BE2C (cell line): ENCODE results near the gene TM2D3.

Experiments used
- DNase-seq: peaks from one replicate; pipeline ENCODE4 v3.0.0-alpha.2; 2020
- H3K27me3 ChIP-seq: fragments of 250-450 bp; sonication (Bioruptor Pico); 2 replicates; pipeline ENCODE4 v1.5.1; 2020; ENCODE audit warnings: mild to moderate bottlenecking
- H3K36me3 ChIP-seq: fragments of 250-450 bp; sonication (Bioruptor Pico); 2 replicates; pipeline ENCODE4 v1.5.1; 2020; ENCODE audit warnings: mild to moderate bottlenecking
- H3K4me1 ChIP-seq: fragments of 250-450 bp; sonication (Bioruptor Pico); 2 replicates; pipeline ENCODE4 v1.5.1; 2020
- H3K4me3 ChIP-seq: 2 replicates; pipeline ENCODE4 v1.5.1; 2011; ENCODE audit warnings: low read depth, low read length
- H3K9me3 ChIP-seq: fragments of 250-450 bp; sonication (Bioruptor Pico); 2 replicates; pipeline ENCODE4 v1.5.1; 2020
- CTCF ChIP-seq: IDR thresholded peaks from 2 replicates; pipeline ENCODE4 v1.5.1; 2012; ENCODE audit warnings: mild to moderate bottlenecking, low read depth, low read length

TM2D3 gene

GRCh38 chr15:101614761-101615160 is 37.4 kb downstream of the TM2D3 start:
- no peak for TF ChIP-seq CTCF
- DNase-seq = no peak
- no peak overlapping the region for H3K4me3 ChIP-seq

GRCh38 chr15:101614001-101614585 is 38.1 kb downstream of the TM2D3 start:
- H3K36me3 ChIP-seq = no peaks in the 10 kb centered on the region
- H3K9me3 ChIP-seq = no peaks in the 10 kb centered on the region
- peak overlapping the region; percentile 49 for H3K4me3 ChIP-seq
- peak; percentile 22; the same call in 1 of the 2 replicates for TF ChIP-seq CTCF
- peaks cover 37% of the 10 kb centered on the region for H3K4me1 ChIP-seq
- DNase-seq = peak; percentile 77
- H3K27me3 ChIP-seq = no peaks in the 10 kb centered on the region

More at GRCh38 chr15:101614761-101615160, 37.4 kb downstream of the TM2D3 start:
- Histone ChIP-seq H3K4me1 (peaks cover 37% of the 10 kb centered on the region), H3K27me3 (no peaks in the 10 kb centered on the region), H3K9me3 (no peaks in the 10 kb centered on the region), H3K36me3 (no peaks in the 10 kb centered on the region)

- H3K36me3 ChIP-seq = no peaks in the 10 kb centered on the region
- no peak for TF ChIP-seq CTCF
- H3K27me3 ChIP-seq = no peaks in the 10 kb centered on the region
- peak overlapping the region; percentile 49 for H3K4me3 ChIP-seq
- DNase-seq = peak; percentile 93
- H3K9me3 ChIP-seq = no peaks in the 10 kb centered on the region
- peaks cover 37% of the 10 kb centered on the region for H3K4me1 ChIP-seq
Measured at GRCh38 chr15:101613130-101614000, 38.8 kb downstream of the TM2D3 start.

- H3K9me3 ChIP-seq = no peaks in the 10 kb centered on the region
- no peak for TF ChIP-seq CTCF
- H3K4me1 ChIP-seq = peaks cover 37% of the 10 kb centered on the region
- no peaks in the 10 kb centered on the region for H3K27me3 ChIP-seq
- DNase-seq = no peak
- no peaks in the 10 kb centered on the region for H3K36me3 ChIP-seq
- no peak overlapping the region; the same call in 1 of the 2 replicates for H3K4me3 ChIP-seq
Measured at GRCh38 chr15:101612676-101613075, 39.5 kb downstream of the TM2D3 start.

- Histone ChIP-seq H3K36me3 (no peaks in the 10 kb centered on the region), H3K27me3 (no peaks in the 10 kb centered on the region), H3K4me3 (no peak overlapping the region), H3K9me3 (no peaks in the 10 kb centered on the region), H3K4me1 (peaks cover 37% of the 10 kb centered on the region)
- no peak for TF ChIP-seq CTCF
- DNase-seq = no peak
Measured at GRCh38 chr15:101611580-101612299, 40.4 kb downstream of the TM2D3 start.
